Right atrium auricular region (tissue), 2 donors: ENCODE results near the gene GNA14. TPM values are rescaled to one million over a fixed set of nuclear protein-coding genes. Genes with fewer than 3 reads are reported as not detected.

Experiments used
- DNase-seq: peaks from one replicate; pipeline ENCODE4 v3.0.0-alpha.2; 2019; ENCODE audit warnings: low spot score
- H3K27ac ChIP-seq, 2 donors: fragments of 200-600 bp; sonication (generic); 1 replicate in 1 of 2; 2 replicates in 1 of 2; pipeline ENCODE4 v1.5.1; 2016 to 2019
- H3K27me3 ChIP-seq, 2 donors: fragments of 200-600 bp; sonication (generic); one replicate each; pipeline versions ENCODE4 v1.5.1 to v1.6.0; 2017 to 2019
- H3K36me3 ChIP-seq: fragments of 200-600 bp; sonication (generic); one replicate; pipeline ENCODE4 v1.5.1; 2016
- H3K4me1 ChIP-seq, 2 donors: fragments of 200-600 bp; sonication (generic); one replicate each; pipeline versions ENCODE4 v1.5.1 to v1.6.0; 2017 to 2019
- H3K4me3 ChIP-seq, 2 donors: fragments of 200-600 bp; sonication (generic); 1 replicate in 1 of 2; 2 replicates in 1 of 2; pipeline ENCODE4 v1.5.1; 2017 to 2019; ENCODE audit warnings: mild to moderate bottlenecking in 1 of 2, moderate library complexity in 1 of 2
- H3K9me3 ChIP-seq, 2 donors: fragments of 200-600 bp; sonication (generic); one replicate each; pipeline ENCODE4 v1.5.1; 2019
- total RNA-seq, 2 donors: library from RNA; depleted of rRNA; stranded (reverse); fragments of >200 nt; gene quantifications; one replicate each; pipeline ENCODE4 v1.1.0, GENCODE V29; 2016
- TF ChIP-seq, protein P1 (sequence below), 2 donors: fragments of 200-600 bp; sonication (generic); IDR thresholded peaks; one replicate each; pipeline ENCODE4 v1.5.1; 2019; ENCODE audit warnings: antibody characterized with exemption in 2 of 2

GNA14 gene
- total RNA-seq, 2 donors from 2014 or later = 2.2 to 4.3 TPM

DNA sequence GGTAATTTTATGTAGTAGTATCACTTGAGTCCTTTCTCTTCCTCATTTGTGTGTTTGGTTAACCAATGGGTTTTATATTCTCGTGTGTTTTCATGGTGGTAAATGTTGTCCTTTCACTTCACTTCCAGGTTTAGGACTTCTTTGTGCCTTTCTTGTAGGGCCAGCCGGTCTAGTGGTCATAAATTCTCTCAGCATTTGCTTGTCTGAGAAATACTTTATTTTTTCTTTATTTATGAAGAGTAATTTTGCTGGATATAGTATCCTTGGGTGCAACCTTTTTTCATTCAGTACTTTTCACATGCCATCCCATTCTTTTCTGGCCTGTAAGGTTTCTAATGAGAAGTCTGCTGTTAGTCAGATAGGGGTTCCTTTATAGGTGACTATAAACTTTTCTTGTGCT, 107.1 kb downstream of the GNA14 start:
- H3K27ac ChIP-seq = no peak overlapping the region
- no peaks in the 10 kb centered on the region for H3K4me1 ChIP-seq
- no peak overlapping the region for H3K4me3 ChIP-seq
- DNase-seq = no peak
- H3K27me3 ChIP-seq = no peaks in the 10 kb centered on the region
- TF ChIP-seq, protein P1, sequence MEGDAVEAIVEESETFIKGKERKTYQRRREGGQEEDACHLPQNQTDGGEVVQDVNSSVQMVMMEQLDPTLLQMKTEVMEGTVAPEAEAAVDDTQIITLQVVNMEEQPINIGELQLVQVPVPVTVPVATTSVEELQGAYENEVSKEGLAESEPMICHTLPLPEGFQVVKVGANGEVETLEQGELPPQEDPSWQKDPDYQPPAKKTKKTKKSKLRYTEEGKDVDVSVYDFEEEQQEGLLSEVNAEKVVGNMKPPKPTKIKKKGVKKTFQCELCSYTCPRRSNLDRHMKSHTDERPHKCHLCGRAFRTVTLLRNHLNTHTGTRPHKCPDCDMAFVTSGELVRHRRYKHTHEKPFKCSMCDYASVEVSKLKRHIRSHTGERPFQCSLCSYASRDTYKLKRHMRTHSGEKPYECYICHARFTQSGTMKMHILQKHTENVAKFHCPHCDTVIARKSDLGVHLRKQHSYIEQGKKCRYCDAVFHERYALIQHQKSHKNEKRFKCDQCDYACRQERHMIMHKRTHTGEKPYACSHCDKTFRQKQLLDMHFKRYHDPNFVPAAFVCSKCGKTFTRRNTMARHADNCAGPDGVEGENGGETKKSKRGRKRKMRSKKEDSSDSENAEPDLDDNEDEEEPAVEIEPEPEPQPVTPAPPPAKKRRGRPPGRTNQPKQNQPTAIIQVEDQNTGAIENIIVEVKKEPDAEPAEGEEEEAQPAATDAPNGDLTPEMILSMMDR (IDR thresholded peaks at IDR 0.05) = no peak
- no peaks in the 10 kb centered on the region for H3K36me3 ChIP-seq
- peaks cover 0 to 22% of the 10 kb centered on the region in 2 donors for H3K9me3 ChIP-seq

DNA sequence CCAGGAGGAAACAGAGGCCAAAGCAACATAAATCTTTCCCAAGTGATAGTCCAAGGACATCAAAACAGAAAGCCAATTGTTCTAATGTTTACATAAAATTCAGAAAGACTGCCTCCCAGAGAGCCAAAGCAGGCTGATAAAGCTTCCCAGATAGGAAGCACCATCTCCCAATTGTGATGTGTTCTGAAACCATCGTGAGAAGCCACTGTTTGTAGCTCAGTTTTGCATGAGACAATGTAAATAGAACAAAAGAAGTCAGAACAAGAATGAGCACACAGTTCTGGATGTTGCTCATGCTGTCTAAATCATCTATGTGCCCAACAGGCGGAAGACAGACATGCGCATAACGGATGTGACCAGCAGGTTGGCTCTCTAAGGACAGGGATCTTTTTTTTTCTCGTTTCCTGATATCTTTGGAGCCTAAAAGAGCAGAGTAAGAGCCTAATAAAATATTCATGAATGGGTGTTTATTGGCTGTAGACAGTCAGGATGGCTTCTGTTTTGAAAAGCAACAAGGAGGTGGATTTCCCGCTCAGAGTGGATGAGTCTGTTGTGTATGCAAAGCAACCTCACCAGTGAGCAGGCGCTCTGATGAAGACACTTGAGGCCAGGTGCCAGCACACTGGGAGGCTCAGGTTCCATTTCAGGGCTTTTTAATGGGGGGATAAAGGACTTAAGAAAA, 113.6 kb downstream of the GNA14 start:
- Histone ChIP-seq H3K4me1 (no peaks in the 10 kb centered on the region), H3K9me3 (no peaks in the 10 kb centered on the region), H3K36me3 (no peaks in the 10 kb centered on the region), H3K27me3 (no peaks in the 10 kb centered on the region), H3K27ac (no peak overlapping the region), H3K4me3 (no peak overlapping the region)
- no peak for DNase-seq
- TF ChIP-seq, protein P1 (IDR thresholded peaks at IDR 0.05) = no peak

DNA sequence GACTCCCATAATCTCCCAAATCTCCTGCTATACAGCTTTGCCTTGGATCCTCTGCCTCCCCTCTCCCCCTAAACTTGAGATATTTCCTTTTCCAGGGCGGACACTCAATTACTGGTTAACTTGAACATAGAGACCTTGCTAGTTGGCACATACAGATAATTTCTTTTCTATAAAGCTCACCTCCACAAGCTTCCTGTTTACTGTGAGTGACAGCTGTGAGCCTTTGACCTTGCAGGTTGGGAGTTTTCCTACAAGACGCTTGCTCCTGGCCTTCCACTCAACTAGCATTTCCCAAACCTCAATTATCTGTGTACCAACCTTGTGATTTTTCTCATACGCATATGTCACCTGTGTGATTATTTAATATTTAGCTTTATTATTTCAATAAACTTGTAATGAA, 114.5 kb downstream of the GNA14 start:
- H3K4me1 ChIP-seq = no peaks in the 10 kb centered on the region
- no peak for DNase-seq
- H3K27ac ChIP-seq = no peak overlapping the region
- H3K27me3 ChIP-seq = no peaks in the 10 kb centered on the region
- no peak overlapping the region for H3K4me3 ChIP-seq
- TF ChIP-seq, protein P1 (IDR thresholded peaks at IDR 0.05) = no peak
- no peaks in the 10 kb centered on the region for H3K9me3 ChIP-seq
- no peaks in the 10 kb centered on the region for H3K36me3 ChIP-seq

DNA sequence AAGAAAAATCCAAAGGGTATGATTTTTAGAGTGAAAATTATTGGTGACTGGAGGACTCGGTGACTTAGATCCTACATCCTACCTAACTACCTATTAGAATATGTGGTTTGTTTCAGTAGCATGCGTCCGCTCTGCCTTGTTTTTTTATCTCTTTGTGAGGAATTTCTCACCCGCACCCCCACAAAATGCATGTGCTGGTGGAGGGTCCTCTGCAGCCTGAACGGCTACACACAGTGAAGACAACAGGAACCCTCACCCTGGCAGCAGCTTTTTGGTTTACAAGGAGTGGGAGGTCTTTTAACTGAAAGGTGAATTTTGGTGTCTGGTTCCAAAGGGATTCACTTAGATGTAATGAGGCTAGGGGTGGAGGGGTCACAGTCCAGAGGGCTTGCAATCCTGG, 115.5 kb downstream of the GNA14 start:
- Histone ChIP-seq H3K4me1 (no peaks in the 10 kb centered on the region), H3K27ac (no peak overlapping the region), H3K36me3 (no peaks in the 10 kb centered on the region), H3K27me3 (no peaks in the 10 kb centered on the region), H3K4me3 (no peak overlapping the region), H3K9me3 (no peaks in the 10 kb centered on the region)
- no peak for DNase-seq
- TF ChIP-seq, protein P1 (IDR thresholded peaks at IDR 0.05) = no peak

DNA sequence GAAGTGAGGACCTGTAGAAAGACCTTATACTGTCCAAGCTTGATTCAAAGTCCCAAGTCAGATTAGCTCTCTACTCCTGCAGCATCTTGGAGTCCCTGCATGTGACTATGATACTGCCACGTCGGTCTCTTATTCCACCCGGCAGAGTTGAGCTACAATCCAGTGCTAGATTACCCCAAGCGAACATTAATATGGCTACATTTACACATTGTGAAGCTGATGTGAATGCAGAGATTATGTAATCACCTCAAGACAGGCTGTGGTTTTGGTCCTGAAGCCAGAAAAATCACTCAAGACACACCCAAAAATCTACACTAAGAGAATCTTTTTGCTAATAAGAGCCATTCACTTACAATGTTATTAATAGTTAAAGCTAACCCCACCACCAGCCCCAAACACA, 116.7 kb downstream of the GNA14 start:
- Histone ChIP-seq H3K36me3 (no peaks in the 10 kb centered on the region), H3K27me3 (no peaks in the 10 kb centered on the region), H3K4me3 (no peak overlapping the region), H3K4me1 (no peaks in the 10 kb centered on the region), H3K9me3 (no peaks in the 10 kb centered on the region), H3K27ac (no peak overlapping the region)
- no peak for DNase-seq
- TF ChIP-seq, protein P1 (IDR thresholded peaks at IDR 0.05) = no peak

DNA sequence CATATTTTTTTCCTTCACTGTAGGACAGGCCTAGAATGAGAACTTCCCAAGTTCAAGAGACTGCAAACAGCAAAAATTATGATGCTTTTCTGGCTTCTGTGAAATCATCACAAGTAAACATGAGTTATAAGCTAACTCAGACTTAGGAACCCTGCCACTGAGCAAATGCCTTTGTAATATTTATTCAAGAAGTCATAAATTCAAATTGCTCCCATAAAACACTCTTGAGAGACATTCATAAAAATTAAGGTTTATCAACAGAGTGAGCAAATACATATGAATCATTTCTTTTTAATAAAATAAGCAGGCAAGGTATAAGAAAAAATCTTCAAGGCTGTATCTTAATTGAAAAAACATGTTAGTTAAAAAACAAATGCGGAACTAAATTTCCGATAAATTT, 124.2 kb downstream of the GNA14 start:
- H3K9me3 ChIP-seq = no peaks in the 10 kb centered on the region

More for the DNA sequence above, 124.2 kb downstream of the GNA14 start:
- DNase-seq = no peak
- TF ChIP-seq, protein P1 (IDR thresholded peaks at IDR 0.05) = no peak
- Histone ChIP-seq H3K27me3 (no peaks in the 10 kb centered on the region), H3K4me1 (no peaks in the 10 kb centered on the region), H3K36me3 (no peaks in the 10 kb centered on the region), H3K27ac (no peak overlapping the region), H3K4me3 (no peak overlapping the region)
